Upper lobe of left lung (tissue), 4 donors: ENCODE data around the gene GJD4.

Experiments used
- EP300 ChIP-seq, 4 donors: sonication (generic); formaldehyde crosslinking; IDR thresholded peaks; one replicate each; pipeline ENCODE4 v1.5.1; 2017; ENCODE audit warnings: antibody characterized with exemption in 4 of 4, control low read depth in 2 of 4
- POLR2AphosphoS5 ChIP-seq, 2 donors: sonication (generic); formaldehyde crosslinking; IDR thresholded peaks; one replicate each; pipeline ENCODE4 v1.5.1; 2017; ENCODE audit warnings: antibody characterized with exemption in 2 of 2
- TF ChIP-seq, protein P1 (sequence below), 6 experiments: fragments of 450-650 bp in 4 of 6; fragments of 200-600 bp in 2 of 6; sonication (generic) in 2 of 6; IDR thresholded peaks; one replicate each; pipeline ENCODE4 v1.5.1; 2016 to 2019; ENCODE audit warnings: antibody characterized with exemption in 6 of 6

DNA sequence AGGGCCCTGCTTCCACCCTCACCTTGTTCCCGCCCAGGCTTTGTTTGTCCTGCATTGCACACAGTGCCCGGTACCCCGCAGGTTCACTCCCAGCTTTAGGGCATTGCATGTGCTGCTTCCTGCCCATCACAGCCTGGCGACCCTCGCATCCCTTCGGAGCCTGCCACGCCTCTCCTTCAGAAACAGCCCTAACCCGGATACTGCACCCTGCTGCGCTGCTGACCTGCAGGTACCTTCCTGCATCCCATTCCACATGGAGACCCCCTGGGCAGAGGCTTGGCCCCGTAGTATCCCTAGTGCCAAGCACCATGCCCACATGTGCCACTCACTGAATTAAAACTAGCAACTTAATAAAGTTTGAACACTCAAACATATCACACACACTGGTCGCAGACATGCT lies 19.8 kb upstream of the GJD4 start:
- TF ChIP-seq, protein P1, sequence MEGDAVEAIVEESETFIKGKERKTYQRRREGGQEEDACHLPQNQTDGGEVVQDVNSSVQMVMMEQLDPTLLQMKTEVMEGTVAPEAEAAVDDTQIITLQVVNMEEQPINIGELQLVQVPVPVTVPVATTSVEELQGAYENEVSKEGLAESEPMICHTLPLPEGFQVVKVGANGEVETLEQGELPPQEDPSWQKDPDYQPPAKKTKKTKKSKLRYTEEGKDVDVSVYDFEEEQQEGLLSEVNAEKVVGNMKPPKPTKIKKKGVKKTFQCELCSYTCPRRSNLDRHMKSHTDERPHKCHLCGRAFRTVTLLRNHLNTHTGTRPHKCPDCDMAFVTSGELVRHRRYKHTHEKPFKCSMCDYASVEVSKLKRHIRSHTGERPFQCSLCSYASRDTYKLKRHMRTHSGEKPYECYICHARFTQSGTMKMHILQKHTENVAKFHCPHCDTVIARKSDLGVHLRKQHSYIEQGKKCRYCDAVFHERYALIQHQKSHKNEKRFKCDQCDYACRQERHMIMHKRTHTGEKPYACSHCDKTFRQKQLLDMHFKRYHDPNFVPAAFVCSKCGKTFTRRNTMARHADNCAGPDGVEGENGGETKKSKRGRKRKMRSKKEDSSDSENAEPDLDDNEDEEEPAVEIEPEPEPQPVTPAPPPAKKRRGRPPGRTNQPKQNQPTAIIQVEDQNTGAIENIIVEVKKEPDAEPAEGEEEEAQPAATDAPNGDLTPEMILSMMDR (IDR thresholded peaks at IDR 0.05): no peak
- no peak for TF ChIP-seq EP300 (IDR thresholded peaks at IDR 0.05)
- TF ChIP-seq POLR2AphosphoS5 (IDR thresholded peaks at IDR 0.05): no peak
